ENCODE results near the gene EMILIN1. TPM values are rescaled to one million over a fixed set of nuclear protein-coding genes. Genes with fewer than 3 reads are reported as not detected.

The EMILIN1 gene
- total and polyA plus RNA-seq, 2 of the 4 experiments (the other 2 are of a cell fraction): 26.5 to 95.6 TPM

- POLR2A ChIA-PET (ENCODE audit: unreplicated experiment): no interaction called here
- in situ Hi-C loops (cut with MboI; ENCODE audit: low sequenced_read_pairs): loop anchor here (5.0 kb wide), 1 partner anchor 95 kb away; no protein-coding TSS in a partner anchor
These were observed 23.9 kb downstream of the EMILIN1 start for GRCh38 chr2:27102329-27102728.

More at GRCh38 chr2:27102329-27102728, 23.9 kb downstream of the EMILIN1 start:
- intact Hi-C loops (cut with micrococcal nuclease): no loop called here
- Histone ChIP-seq H2AK9ac (replicated peaks; ENCODE audit: low read depth, low read length, poor library complexity) (no peak overlapping the region), H2BK120ac (ENCODE audit: low read depth, low read length) (no peak overlapping the region), H2BK20ac (ENCODE audit: low read depth, low read length) (no peak overlapping the region), H3K27ac (ENCODE audit: insufficient read depth, low read length) (no peak overlapping the region), H3K9me3 (ENCODE audit: control insufficient read depth, insufficient read depth, low read length) (no peaks in the 10 kb centered on the region), H3K56ac (ENCODE audit: extremely low read depth, insufficient read depth, low read length) (no peak overlapping the region), H2BK15ac (ENCODE audit: low read depth, low read length) (no peak overlapping the region), H2AFZ (replicated peaks; ENCODE audit: low read length, poor library complexity) (no peak overlapping the region), H3K4me2 (ENCODE audit: low read depth, low read length) (no peak overlapping the region), H3K14ac (replicated peaks; ENCODE audit: low read depth, low read length) (no peak overlapping the region), H3K36me3 (ENCODE audit: control insufficient read depth, insufficient read depth, low read length) (no peaks in the 10 kb centered on the region), H2BK5ac (ENCODE audit: low read depth, low read length, poor library complexity, severe bottlenecking) (no peak overlapping the region), H3K79me1 (ENCODE audit: low read depth in 1 of 2, low read length in 2 of 2) (no peaks in the 10 kb centered on the region), H3K27me3 (ENCODE audit: control insufficient read depth, insufficient read depth, low read length) (peaks cover 38% of the 10 kb centered on the region), H3K18ac (ENCODE audit: low read depth, low read length) (no peak overlapping the region), H2AK5ac (ENCODE audit: low read depth, low read length) (no peak overlapping the region), H4K20me1 (ENCODE audit: insufficient read depth, low read length) (no peaks in the 10 kb centered on the region), H3K4me3 (ENCODE audit: insufficient read depth, low read depth, low read length) (no peak overlapping the region), H3K4me1 (ENCODE audit: control insufficient read depth, insufficient read depth, low read length) (no peaks in the 10 kb centered on the region), H3K4ac (ENCODE audit: low read depth, low read length) (no peak overlapping the region), H4K8ac (ENCODE audit: low read depth in 2 of 2, low read length in 2 of 2) (no peak overlapping the region), H3K9me1 (ENCODE audit: insufficient read depth, low read length) (no peaks in the 10 kb centered on the region), H4K5ac (ENCODE audit: low read depth, low read length) (no peak overlapping the region), H3K23ac (ENCODE audit: low read depth, low read length) (no peak overlapping the region), H3K9ac (ENCODE audit: low read depth, low read length) (no peak overlapping the region), H4K91ac (ENCODE audit: insufficient read depth, low read depth, low read length) (no peak overlapping the region)
- TF ChIP-seq MAFK (IDR thresholded peaks at IDR 0.05; ENCODE audit: low read depth, low read length) (no peak), BHLHE40 (IDR thresholded peaks at IDR 0.05; ENCODE audit: low read depth, low read length) (no peak), RCOR1 (IDR thresholded peaks at IDR 0.05; ENCODE audit: insufficient replicate concordance, low read length) (no peak), USF2 (IDR thresholded peaks at IDR 0.05; ENCODE audit: low read depth, low read length) (no peak), FOS (IDR thresholded peaks at IDR 0.05; ENCODE audit: low read depth, low read length) (no peak), CEBPB (IDR thresholded peaks at IDR 0.05; ENCODE audit: low read depth, low read length) (no peak), POLR2A (IDR thresholded peaks at IDR 0.05; ENCODE audit: low read depth, low read length) (no peak), MAZ (IDR thresholded peaks at IDR 0.05; ENCODE audit: borderline replicate concordance, low read depth, low read length) (no peak)
- dilution Hi-C loops (cut with HindIII; ENCODE audit: low sequenced_read_pairs, unreplicated experiment): no loop called here
- BruUV-seq (replicated peaks): no TSS peak
- no peak for DNase-seq
- CTCF ChIA-PET: interaction anchor here (0.9 kb wide), 1 partner anchor 90 kb away, joined by 4 read pairs; no protein-coding TSS in a partner anchor
- 67% methylated on average over 1 of the region's 5 CpGs; no CpG with 5 or more reads in 1 of the 2 experiments for WGBS, 2 experiments (ENCODE audit: extremely low coverage in 2 of 2, insufficient read length in 1 of 2)
- ATAC-seq (ENCODE audit: low read depth): no peak

Data from IMR-90 (cell line).